ENCODE data around the gene LLPH.

Gene LLPH

DNA sequence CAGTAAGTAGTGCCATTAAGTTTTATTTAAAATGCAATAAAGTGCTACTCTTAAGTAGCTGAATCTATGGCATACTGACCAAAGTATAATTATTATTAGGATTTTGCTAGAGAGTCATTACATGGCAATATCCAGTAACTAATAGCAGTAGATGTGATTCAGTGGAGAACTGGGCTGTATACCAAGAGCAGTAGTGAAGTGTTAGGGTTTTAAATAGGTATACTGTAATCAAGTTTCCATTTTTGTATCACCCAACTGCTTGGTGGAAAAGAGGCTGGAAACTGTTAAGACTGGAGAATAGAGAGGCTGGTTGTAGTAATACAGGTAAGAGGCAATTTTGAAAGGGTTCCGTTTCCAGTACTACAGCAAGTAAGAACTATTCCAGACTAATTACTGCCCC lies 13.3 kb upstream of the LLPH start:
- DNase-seq (ENCODE audit: insufficient read length, low spot score) (no peak), FAIRE-seq (no peak)

DNA sequence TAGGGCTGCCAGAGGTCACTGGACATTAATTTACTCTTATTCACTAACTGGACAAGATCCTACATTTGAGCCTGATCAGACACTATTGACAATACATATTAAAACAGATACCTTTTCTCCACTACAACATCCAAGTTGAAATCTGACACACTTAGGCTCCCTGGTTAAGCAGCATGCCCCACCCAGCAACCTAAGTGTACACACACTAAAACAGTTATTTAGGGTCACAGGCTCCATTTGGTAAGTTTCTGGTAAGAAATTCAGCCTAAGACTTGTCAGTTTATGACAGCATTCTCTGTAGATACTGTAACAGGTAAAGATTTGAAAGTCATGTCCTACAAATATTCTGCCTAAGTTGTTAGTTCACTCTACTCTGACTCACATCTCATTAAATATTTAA lies 12.3 kb upstream of the LLPH start:
- FAIRE-seq, result no peak
- DNase-seq (ENCODE audit: insufficient read length, low spot score), result no peak

DNA sequence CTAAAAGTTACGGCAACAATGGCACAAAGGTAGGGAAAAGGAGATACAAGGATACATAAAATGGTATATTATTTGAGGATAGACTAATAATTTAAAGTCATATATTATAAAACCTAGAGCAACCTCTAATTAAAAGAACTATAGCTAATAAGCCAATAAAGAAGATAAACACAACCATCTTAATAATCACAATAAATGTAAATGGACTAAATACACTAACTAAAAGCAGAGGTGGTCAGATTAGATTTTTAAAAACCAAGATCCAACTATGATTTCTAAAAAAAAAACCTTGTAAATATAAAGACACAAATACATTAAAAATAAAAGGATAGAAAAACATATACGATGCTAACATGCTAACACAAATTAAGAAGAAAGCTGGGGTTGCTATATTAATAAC lies 10.7 kb upstream of the LLPH start:
- FAIRE-seq (no peak), DNase-seq (ENCODE audit: insufficient read length, low spot score) (no peak)

DNA sequence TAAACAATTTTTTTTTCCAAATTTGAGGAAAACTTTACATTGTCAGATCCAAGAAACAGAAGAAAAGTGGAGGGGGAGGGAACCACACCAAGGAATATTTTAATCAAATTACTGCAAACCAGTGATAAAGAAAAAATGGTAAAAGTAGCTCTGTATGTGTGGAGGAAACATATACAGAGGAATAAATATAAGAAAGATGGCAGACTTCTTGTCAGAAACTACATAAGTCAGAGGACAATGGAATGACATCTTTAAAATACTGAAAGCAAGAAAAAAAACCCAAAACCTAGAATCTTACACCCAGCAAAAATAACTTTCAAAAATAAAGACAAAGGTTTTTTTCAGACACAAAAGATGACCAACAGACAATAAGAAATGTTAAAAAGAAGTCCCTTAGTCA lies 10.2 kb upstream of the LLPH start:
- DNase-seq (ENCODE audit: insufficient read length, low spot score) (no peak), FAIRE-seq (no peak)

DNA sequence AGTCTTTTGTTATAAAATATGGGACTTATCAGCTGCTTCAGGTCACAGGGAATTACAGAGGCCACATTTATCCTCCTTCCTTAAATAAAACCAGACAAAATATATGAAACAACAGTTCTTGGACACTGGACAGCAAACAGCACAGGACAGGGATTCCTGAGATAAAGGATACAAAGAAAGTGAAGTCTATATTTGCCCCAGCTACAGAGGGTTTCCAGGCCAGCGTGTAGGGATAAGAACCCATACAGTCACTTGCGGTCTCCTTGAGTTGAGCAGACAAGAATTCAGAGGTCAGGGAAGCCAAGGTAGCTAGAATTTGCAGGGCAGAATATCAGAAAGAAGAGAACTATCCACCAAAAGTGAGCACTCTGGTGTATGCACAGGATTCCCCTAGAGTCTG lies 8.8 kb upstream of the LLPH start:
- no peak for FAIRE-seq
- no peak for DNase-seq (ENCODE audit: insufficient read length, low spot score)

DNA sequence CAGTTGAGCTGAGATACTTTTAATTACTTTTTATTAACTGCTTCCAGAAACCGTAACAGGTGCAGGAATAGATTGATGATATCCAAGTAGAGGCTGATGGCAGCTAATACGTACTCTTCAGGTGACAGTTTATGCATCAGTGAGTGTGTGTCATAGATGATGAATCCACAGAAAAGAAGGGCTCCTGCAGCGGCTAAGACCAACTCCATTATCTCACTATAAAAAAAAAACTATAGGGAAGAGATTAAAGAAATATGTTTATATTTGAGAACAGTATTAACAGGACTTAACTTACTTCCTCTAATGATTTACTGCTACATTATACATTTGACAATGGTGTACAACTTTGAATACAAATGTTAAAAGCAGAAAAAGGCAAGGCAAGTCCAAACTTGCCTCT lies 7.4 kb upstream of the LLPH start:
- FAIRE-seq, result no peak

DNA sequence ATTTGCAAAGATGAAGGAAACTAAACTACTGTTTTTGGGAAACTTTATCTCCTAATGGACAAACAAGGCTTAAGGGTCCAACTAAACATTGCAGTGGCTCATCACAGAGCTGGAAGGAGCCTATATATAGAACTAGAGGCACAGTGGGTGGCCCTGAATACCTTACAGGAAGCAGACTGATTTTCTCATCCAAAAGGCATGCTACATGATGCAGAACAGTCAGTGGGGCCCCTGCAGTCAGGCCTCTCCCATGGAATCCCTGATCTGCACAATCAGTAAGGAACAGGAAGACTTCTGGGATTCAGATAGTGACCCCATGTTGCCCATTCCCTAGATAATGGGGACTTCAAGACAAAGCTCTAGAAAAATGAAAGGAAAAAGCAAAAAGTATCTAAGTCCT lies 1.9 kb upstream of the LLPH start:
- DNase-seq (ENCODE audit: insufficient read length, low spot score), result no peak
- FAIRE-seq, result no peak

More for the DNA sequence above, 7.4 kb upstream of the LLPH start:
- DNase-seq (ENCODE audit: insufficient read length, low spot score), result no peak

DNA sequence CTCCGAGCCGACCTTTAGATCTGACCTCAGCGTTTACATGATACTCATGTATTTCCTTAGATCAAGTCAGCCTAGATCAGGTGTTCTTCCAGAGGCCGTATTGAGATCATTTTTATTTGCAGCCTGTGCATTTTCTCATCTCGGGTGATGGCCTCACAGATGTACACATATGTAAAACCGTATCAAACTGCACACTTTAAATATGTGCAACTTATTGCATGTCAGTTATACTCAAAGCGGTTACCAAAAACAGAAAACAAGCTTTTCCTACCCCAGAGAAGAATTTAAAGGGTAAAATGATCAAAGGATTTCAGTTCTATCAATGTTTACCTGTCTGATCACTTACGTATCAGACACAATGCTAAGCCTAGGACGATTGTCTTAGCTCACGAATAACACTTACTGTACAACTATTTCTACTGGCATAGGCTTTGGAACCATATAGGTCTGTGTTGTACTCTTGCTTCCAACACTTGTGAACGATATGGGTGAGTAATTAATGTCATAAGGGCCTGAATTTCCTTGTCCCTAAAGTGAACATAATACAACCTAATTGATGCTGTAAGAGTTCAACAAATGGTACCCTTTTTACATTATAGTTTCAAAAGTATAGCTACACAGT lies 628 bp upstream of the LLPH start:
- DNase-seq (ENCODE audit: insufficient read length, low spot score), result no peak
- peak; percentile 21 for FAIRE-seq

DNA sequence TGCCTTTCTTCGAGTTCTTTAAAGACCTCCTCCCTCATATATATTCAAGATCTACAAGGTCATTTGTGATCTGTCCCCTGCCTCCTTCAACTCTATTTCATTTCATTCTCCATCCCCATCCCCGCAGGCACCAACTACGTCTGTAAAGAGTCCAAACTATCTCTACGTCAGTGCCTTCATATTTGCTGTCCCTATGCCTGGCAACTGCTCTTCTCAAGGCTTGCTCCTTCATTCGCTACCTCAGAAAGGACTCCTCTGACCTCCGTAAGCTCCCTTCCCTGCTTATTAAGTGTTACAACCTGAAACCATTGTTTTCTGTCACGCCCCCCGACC lies 650 bp downstream of the LLPH start:
- DNase-seq (ENCODE audit: insufficient read length, low spot score), result no peak
- no peak for FAIRE-seq

DNA sequence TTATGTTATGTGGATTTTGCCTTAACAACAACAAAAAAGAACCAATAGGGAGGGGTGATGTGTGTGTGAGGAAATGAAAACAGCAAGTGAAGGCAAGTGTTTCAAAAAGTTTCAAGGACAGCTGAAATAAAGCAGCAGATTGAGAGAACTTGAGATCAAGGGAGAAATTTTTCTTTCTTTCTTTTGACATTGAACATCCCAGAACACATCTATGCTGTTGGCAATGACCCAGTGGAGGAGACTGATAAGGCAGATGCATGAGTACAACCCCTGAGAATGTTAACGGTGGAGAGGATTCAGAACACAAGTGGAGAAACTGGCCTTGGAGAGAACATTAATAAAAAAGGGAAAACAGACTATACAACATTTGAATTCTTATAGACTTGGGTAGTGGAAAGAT lies 2.9 kb downstream of the LLPH start:
- DNase-seq (ENCODE audit: insufficient read length, low spot score) (no peak), FAIRE-seq (no peak)

DNA sequence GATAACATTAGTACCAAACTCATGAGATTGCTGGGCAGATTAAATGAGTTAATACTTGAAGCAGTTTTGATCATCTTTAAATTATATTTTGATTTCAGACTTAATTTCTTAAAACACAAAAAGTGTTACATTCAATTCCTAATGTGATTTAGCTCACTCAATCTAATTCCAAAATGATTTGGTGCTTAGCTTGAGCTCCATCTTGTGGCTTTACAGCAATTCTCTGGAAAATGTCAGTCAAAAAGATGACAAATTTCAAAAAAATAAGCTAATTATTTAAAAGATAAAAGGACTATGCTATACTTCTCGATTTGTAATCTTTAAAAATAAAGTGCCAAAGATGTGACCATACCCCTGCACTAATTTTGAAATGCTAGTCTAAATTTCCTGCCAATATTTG lies 10.1 kb downstream of the LLPH start:
- DNase-seq (ENCODE audit: insufficient read length, low spot score) (no peak), FAIRE-seq (no peak)

DNA sequence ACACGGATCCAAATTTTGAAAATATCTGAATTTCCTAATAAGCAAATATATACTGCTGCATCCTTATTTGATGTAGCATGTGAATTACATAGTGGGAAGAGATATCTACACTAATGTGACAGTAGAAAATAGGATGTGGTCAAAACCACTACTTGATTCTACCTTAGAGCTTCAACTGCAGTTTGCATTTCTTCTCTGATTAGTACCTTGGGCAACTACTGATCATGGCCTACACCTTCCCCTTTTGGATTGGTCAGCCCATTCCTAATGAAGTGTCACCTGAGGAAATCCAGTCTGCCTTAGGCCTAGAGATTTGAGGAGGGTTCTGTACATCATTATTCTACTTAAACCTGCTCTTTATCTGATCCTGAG lies 10.7 kb downstream of the LLPH start:
- DNase-seq (ENCODE audit: insufficient read length, low spot score) (no peak), FAIRE-seq (no peak)

DNA sequence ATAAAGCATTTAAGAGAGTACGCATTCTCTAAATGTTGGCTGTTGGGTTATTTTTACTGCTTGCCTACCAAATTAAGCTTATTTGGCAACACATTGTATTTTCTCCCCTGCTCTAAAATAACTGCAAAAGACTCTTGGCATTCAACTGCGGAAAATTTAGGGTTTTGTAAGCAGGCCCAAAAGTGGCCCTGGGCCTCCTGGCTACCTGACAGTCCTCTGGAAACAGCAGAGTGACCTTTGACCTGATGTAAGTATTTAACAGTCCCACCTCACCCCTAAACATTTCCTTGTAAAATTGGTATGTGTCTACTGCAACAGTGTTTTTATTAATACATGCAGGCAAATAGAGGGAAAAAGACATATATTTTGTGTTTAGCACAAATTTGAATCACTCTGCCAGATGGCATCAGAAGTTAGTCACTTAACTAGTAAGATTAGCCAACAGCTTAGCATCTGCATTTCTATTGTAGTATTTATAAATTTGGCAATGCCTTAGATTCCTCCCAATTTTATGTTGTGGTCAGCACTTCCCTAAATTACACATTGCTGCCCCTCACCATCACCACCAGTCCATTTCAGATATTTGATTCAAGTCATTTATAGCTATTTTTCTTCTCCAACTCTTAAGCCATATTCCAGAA lies 11.2 kb downstream of the LLPH start:
- no peak for FAIRE-seq
- no peak for DNase-seq (ENCODE audit: insufficient read length, low spot score)

DNA sequence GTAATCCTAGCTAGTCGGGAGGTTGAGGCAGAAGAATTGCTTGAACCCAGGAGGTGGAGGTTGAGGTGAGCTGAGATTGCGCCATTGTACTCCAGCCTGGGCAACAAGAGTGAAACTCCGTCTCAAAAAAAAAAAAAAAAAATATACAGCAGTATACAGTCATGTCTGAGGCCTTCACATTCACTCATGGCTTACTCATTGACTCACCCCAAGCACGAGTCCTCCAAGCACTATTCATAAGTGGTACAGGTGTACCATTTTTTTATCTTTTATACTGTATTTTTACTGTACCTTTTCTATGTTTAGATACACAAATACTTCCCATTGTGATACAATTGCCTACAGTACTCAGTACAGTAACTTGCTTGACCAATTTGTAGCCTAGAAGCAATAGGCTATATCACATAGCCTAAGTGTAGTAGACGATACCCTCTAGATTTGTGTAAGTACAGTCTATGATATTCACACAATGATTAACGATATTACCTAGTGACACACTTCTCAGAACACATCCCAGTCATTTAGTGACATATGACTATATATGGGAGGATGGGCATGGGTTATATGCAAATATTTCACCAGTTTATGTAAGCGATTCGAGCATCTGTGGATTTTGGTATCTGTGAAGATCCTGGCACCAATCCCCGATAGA lies 12.2 kb downstream of the LLPH start:
- no peak for DNase-seq (ENCODE audit: insufficient read length, low spot score)
- no peak for FAIRE-seq

DNA sequence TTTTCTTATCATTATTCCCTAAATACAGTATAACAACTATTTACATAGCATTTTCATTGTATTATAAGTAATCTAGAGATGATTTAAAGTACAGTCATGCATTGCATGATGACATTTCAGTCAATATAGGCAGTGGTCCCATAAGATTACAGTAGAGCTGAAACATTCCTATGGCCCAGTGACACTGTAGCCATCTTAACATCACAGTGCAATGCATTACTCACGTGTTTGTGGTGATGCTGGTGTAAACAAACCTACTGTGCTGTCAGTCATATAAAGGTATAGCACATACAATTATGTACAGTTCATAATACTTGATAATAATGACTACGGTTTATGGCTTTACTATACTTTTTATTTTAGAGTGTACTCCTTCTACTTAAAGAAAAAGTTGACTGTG lies 13.3 kb downstream of the LLPH start:
- FAIRE-seq (no peak), DNase-seq (ENCODE audit: insufficient read length, low spot score) (no peak)

DNA sequence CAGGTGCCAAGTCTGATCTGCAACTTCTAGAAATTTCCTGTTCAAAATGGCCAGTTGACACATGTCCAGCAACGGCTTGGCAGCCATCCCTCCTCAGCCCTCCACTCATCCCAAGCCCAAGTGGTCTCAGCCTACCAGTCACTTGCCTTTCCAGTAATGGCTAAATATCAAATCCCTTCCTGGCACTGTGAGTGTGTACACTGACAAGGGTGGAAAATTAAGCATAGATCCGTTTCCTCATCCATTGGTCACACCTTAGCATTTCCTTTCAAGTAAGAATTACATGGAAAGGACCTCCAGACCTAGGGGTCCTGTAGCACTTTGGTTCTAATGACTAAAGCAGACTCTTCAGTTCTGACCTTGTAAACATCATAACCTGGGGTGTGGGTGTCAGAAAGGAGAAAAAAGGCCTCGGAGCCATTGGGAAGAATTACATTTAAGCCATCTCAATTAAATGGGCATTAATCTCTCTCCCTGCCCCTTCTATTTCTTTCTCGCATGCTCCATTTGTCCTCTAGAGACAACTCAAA lies 15.4 kb downstream of the LLPH start:
- FAIRE-seq (no peak), DNase-seq (ENCODE audit: insufficient read length, low spot score) (no peak)

DNA sequence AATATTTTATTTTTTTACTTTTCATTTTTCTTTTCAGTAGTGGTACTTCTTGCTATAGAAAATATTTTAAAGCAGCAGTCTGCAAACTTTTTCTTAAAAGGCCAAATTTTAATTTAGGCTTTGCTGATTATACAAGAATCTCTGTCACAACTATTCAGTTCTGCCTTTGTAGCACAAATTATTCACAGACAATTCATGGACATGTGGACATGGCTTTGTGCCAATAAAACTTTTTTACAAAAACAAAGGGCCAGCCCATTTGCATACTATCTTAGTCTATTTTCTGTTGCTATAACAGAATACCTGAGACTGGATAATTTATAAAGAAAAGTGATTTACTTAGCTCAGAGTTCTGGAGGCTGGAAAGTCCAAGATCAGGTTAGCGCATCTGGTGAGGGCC lies 17.1 kb downstream of the LLPH start:
- DNase-seq (ENCODE audit: insufficient read length, low spot score) (no peak), FAIRE-seq (no peak)

DNA sequence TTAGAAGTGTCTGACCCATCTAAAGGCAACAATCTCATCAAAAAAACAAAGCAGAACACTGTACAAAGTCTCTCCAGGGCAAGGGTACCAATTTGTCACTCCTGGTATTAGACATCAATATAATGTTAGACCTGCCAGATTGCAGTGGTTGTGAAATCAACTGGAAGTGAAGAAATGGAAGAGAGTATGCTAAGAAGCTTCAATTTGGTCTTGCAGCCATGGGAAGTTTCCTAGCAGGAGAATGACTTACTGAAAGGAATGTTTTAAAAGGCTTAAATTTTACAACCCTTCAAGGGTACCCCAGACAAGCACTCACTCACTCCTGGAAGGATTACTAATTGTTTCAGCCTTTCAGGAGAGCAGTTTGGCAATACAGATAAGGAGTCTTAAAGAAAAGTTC lies 18.9 kb downstream of the LLPH start:
- no peak for DNase-seq (ENCODE audit: insufficient read length, low spot score)
- no peak for FAIRE-seq

DNA sequence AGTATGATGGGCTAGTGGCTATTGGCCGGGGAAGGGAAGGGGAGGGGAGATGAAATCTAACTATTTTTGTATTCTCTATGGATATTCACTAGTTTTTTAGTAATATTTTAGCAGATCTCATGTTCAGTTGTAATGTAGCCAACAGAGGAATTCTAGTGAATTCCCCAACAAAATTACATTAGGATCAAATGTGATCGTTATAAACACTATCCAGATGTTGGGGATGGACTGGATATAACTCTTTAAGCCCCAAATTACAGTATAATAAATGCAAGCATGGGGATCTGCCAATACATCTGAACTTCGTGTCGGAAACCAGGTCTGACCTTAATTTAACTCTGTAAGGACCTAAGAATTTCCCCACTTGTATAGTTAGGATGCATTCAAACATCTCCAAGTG lies 21.5 kb downstream of the LLPH start:
- DNase-seq (ENCODE audit: insufficient read length, low spot score) (no peak), FAIRE-seq (no peak)

DNA sequence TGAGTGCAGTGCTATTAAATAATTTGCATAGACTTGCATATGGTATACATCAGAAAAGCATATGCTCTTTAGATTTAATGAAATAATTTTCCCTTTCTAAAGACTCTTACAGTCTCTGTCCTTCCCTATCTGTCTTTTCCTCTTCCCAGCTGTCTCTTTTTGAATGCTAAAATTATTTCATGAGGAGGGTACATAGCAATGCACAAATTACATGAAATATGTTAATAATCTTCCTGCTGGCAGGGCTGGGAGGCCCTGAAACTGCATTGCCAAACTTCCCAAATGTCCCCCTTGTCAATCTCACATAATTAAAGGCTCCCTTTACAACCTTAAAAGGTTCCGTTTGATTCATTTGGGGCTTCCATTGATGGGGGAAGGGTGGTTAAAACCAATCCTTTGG lies 22.2 kb downstream of the LLPH start:
- DNase-seq (ENCODE audit: insufficient read length, low spot score) (no peak), FAIRE-seq (no peak)

DNA sequence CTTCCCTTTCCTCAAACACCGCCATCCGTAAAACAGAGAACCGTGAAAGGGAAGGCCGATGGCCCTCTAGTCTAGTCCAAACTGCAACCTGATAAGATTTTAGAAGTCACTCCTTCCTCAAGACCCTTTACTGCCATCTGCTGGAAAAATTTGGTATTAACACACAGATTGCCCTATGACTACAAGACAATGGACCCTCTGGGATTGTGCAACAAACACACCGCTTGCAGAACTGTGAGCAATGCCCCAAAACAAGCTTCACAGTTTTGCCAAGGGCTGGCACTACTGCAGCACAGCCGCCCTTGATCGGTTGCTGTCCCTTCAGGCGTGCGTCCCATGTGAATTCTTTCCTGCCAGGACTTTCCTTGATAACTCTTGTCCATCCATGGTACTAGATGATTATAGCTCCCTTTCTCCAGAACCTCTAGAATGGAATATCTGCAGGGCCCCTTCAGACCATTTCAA lies 23.1 kb downstream of the LLPH start:
- DNase-seq (ENCODE audit: insufficient read length, low spot score), result peak; percentile 41
- peak; percentile 91 for FAIRE-seq

All from GM19239 (cell line).